ENCODE data around the gene PTGDR2.

DNA sequence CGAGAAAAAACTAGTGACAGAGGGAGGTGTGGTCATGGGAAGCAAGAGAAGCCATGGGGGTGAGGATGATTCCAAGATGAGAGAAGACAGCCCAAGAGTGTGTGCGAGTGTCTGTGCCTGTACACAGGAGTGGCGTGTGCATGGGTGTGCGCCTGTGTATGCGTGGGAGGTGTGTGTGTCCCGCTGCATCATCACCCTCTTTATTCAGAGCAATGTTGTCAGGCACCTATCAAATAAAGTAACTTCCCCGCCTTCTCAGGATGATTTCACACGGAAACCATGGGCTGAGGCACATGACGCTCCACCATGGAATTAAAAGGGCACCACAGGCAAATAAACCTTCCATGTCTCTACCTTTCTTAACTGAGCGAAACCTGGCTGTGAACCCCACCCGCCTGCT, 46.1 kb downstream of the PTGDR2 start:
- no peak for TF ChIP-seq POLR2A (IDR thresholded peaks at IDR 0.05)
- TF ChIP-seq, protein P1, sequence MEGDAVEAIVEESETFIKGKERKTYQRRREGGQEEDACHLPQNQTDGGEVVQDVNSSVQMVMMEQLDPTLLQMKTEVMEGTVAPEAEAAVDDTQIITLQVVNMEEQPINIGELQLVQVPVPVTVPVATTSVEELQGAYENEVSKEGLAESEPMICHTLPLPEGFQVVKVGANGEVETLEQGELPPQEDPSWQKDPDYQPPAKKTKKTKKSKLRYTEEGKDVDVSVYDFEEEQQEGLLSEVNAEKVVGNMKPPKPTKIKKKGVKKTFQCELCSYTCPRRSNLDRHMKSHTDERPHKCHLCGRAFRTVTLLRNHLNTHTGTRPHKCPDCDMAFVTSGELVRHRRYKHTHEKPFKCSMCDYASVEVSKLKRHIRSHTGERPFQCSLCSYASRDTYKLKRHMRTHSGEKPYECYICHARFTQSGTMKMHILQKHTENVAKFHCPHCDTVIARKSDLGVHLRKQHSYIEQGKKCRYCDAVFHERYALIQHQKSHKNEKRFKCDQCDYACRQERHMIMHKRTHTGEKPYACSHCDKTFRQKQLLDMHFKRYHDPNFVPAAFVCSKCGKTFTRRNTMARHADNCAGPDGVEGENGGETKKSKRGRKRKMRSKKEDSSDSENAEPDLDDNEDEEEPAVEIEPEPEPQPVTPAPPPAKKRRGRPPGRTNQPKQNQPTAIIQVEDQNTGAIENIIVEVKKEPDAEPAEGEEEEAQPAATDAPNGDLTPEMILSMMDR (IDR thresholded peaks at IDR 0.05), result no peak

All from body of pancreas (tissue), 4 donors.